G401 (cell line): ENCODE results near the gene RBM8A. TPM values are rescaled to one million over a fixed set of nuclear protein-coding genes. Genes with fewer than 3 reads are reported as not detected.
"Not testable (repeated sequence)": the region's sequence is repeated elsewhere in the genome, so short reads cannot be mapped to it uniquely, and the experiment has no call there.

ENCODE experiments used
- DNase-seq: peaks from one replicate; pipeline ENCODE4 v3.0.0-alpha.2; 2015; ENCODE audit warnings: low spot score
- in situ Hi-C: cut with HindIII; loops from 2 replicates; pipeline ENCODE4 v1.10.0; 2016; ENCODE audit warnings: low sequenced_read_pairs, mixed read lengths
- total RNA-seq: library from RNA; depleted of rRNA; stranded (reverse); fragments of >200 nt; shearing (Covaris generic); gene quantifications from 2 replicates; pipeline ENCODE4 v1.2.3, GENCODE V29; 2014

RBM8A gene
- total RNA-seq, 1 experiment from 2014 or later = 117 TPM

DNA sequence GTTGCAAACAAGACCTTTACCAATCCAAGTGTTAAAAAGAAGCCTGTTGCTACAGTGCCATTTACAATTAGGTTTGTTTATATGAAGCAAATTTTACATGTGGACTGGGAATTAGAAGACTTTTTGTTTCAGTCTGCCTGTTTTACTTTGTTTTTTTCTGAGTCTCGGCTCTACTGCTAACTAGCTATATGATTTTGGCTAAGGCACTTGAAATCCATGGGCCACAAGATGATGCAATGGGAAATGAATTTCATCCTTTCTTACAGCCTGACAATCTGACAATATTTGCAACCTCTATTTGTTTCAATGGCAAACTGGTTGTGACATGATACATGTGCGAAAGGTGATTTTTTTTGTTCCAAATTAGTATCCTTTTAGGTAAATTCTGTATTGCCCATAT is 5.0 kb downstream of the RBM8A start:
- no peak for DNase-seq
- in situ Hi-C loops = no loop called here

DNA sequence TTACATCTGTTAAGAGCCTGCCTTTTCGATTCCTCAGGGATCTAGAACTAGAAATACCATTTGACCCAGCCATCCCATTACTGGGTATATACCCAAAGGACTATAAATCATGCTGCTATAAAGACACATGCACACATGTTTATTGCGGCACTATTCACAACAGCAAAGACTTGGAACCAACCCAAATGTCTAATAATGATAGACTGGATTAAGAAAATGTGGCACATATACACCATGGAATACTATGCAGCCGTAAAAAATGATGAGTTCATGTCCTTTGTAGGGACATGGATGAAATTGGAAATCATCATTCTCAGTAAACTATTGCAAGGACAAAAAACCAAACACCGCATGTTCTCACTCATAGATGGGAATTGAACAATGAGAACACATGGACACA is 7.0 kb downstream of the RBM8A start:
- in situ Hi-C loops, DNase-seq: not testable (repeated sequence)

DNA sequence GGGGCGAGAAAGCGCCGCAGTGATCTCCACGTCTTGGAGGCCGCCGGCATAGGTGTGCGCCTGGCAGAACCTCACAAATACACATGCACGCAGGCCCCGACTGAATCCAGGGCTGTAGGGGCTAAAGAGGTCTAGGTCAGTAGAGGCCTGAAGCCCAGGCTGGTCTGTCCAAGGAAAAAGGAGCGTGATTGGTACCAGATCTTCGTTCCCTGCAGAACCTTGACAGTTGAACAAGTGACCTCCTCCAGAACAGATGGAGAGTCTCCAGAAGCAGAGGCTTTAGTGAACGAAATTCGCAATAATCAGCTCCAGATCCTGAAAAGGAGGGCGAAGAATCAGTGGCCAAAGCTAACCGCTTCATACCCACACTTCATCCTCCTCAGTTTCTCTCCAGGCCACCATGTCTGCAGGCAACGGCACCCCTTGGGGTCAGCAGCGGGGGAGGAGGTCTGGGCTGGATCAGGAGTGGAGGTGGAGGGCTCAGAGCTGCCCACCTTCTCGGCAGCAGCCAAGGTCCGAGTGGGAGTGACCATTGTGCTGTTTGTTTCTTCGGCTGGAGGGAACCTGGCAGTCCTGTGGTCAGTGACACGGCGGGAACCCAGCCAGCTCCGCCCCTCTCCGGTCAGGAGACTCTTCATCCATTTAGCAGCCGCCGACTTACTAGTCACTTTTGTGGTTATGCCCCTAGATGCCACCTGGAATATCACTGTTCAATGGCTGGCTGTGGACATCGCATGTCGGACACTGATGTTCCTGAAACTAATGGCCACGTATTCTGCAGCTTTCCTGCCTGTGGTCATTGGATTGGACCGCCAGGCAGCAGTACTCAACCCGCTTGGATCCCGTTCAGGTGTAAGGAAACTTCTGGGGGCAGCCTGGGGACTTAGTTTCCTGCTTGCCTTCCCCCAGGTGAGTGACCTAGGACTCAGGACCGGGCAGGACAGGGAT is 8.0 kb downstream of the RBM8A start:
- in situ Hi-C loops = no loop called here
- DNase-seq = peak; percentile 73

DNA sequence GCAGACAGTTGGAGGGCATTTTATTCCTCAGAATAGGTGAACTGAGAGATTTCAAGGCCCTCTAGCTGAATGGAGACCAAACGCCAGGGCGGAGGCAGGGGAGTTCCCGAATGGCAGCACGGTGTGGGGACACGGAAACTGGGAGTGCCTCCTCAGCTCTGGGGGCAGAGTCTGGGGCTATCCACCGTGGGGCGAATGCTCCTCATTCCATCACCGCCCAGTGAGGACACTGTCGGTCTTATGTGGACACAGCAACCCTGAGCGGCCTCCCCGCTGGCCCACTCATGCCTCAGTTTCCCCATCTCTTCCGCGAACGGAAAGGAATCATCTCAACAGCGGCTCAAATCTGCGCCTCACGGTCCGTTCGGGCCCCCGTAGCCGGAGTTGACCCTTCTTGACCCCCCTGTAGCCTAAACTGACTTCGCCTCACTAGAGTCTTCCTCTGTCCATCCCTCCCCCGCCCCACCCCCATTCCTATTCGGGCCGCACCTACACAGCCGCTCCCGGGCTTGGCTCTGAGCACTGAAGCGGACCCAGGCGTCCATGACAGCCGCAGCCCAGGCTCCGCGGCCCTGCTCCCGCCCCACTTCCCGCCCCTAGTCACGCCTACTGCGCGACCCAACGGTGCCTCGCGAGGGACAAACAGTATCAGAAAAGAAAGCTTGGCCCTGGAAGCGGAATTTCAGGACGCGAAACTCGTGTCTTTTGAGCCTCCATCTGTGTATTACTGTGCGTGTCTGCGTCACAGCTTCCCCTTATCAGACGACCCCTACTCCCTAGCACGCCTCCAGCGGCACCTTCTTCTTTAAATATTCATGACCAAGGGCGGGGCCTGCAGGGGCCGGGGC is 8.9 kb downstream of the RBM8A start, which contains the start of gene PEX11B:
Gene PEX11B, minus strand, starts transcription at position 574 of the 848 bp plus-strand sequence. Its CDS starts 29 bp downstream, at position 545.
- DNase-seq = peak; percentile 93
- in situ Hi-C loops = no loop called here

DNA sequence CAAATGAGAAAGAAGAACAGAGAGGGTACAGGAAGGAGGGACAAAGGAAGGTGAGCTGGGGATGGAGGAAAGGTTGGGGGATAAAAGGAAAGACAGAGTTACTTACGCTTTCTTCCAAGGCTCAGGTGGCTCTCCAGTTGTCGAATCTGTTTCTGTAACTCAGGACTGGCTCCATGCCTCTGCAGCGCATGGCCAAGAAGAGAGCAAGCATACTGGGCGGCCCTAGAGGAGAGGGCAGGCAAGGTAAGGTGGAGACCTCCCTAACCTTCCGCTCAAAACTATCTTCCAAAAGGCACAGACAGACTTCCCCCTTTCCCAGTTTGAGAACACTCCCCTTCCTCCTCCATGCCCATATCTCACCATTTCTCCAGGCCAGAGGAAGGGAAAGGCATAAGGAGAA is 9.7 kb downstream of the RBM8A start:
- DNase-seq = peak; percentile 19
- in situ Hi-C loops = no loop called here

DNA sequence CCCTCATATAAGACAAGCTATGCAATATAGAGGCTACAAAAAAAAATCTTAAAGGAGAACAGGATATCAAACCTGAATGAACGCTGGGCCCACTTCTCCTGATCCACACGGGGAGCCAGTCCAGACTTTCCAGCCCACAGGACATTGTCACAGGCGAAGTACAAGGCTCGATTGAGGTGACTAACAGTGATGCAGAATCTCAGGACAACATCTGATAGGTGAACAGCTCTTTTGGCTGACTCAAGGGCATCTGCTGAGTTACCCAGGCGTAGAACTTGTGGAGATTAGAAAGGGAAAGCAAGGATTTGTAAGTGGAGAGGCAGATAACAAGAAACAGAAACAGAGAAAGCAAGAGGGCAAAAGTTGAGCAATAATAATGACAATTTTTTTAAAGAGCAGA is 10.5 kb downstream of the RBM8A start:
- DNase-seq = no peak
- in situ Hi-C loops = no loop called here

DNA sequence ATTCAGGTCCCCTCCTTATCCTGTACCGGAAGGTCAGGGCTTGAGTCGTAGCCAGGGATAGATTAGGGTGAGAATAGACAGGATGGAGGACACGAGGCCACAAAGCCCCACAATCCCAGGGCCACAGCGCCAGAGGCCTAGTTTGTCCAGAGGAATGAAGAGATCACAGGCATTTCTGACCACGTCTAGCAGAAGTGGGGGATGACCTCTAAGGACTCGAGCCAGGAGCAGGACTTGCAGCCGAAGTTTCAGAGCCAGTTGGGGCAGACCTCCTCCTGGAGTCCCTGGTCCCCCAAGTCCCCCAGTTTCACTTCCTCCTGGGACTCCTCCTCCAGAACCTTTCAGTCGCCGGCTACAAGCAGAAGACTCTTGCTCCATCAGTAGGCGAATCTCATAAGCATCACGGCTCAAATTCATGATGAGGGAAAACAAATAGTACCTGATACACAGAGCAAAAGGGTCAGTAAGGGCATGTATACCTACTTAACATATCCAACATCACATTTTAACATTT is 15.1 kb downstream of the RBM8A start:
- in situ Hi-C loops = no loop called here
- no peak for DNase-seq

DNA sequence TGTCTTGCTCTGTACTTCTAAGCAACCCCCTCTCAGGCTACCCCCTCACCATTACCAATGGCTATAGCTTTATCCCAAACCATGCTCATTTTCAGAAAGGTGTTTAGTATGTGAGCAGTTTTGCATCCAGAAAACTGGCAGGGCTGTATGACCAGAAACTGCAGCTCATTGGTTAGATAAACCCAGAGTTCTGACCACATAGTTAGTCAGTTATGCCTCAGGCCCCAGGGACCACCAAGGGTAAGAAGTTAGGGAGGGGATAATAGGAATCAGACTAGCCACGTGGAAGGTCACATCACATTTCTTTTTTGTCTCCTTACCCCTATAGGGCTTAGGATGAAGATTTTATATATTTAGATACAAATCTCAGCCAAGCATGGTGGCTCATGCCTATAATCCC is 18.6 kb downstream of the RBM8A start:
- DNase-seq = no peak
- in situ Hi-C loops = no loop called here

DNA sequence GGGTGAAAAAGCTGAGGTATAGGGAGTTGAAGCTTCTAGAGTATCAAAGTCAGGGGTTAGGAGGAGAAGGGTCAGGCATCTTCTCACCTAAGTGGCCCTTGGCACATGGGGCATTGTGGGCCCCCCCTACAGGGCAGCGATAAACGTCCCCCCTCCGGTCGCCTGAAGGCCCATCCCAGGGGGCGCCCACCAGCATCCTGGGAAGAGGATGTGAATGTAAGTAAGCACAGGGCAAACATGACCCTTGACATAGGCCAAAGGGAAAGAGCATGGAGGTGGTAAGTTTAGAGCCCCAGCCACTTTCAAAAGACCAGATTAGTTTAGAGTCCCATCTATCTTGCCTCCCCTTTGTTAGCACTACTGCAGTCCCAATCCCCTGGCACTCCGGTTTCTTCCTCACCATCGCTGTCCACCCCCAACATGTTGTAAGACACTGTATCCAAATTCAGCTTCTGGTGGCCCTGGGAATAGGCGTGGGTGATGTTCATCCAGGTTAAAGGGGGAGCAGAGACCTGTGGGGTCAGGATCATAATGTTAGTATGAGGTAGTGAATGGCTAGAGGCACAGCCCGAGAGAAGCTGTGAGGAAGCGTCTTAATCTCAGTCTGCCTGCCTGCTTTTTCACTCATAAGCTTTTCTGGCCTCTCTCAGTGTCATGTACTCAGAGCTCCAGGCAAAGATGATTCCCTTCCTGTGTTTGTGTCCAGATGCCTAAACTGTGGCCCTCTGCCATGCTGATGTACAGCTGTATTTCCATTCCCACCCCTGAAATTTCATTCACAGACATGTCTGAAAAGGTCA is 20.1 kb downstream of the RBM8A start:
- no peak for DNase-seq
- in situ Hi-C loops = no loop called here

DNA sequence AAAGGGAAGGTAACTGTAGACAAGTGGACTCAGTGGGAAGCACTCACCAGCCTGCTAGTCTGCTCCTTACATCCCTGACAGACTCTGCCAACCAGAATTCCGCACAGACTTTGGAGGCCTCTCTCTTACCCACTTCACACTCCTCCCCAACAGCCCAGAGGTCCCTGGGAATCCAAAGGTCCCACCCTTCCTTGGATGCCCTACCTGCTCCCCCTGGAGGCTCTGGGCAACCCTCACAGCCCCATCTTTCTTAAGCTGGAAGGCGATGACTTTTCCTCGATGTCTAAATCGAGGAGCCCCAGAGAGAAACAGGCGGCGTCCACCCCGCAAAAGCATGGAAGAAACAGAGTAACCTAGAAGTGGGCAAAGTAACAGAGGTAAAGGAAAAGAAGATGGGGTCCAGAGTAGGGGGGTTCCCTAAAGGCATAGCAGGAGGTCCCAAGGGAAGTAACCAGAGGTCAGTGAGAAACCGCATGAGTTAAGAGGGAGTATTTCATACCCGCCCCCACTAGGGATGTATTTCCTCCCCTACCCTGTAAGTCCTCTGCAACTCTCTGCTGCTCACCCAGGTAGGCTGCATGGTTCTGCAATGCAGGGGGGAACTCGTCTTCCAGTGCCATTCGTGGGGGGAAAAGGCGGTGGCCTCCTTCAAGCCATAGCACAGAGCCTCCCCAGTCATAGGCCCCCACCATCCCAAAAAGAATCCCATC is 25.8 kb downstream of the RBM8A start:
- in situ Hi-C loops = no loop called here
- DNase-seq = no peak

DNA sequence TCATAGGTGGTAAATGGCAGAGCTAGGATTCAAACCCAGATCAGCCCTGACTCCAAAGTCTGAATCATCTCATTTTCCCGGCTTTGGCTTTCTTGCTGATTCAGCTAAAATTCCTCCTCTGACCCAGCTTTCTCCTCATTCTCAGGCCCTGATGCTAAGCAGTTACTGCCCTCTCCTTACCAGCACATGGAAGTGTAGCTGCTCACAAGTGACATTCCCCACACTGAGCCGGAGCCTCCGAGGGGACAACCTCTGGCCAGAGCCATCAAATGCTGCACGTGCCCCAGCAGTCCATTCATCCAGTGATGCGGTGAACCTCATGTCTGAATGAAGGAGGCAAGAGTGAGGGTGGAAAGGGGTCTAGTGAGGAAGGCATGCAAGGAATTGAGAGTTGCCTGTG is 28.5 kb downstream of the RBM8A start:
- in situ Hi-C loops = no loop called here
- DNase-seq = no peak

DNA sequence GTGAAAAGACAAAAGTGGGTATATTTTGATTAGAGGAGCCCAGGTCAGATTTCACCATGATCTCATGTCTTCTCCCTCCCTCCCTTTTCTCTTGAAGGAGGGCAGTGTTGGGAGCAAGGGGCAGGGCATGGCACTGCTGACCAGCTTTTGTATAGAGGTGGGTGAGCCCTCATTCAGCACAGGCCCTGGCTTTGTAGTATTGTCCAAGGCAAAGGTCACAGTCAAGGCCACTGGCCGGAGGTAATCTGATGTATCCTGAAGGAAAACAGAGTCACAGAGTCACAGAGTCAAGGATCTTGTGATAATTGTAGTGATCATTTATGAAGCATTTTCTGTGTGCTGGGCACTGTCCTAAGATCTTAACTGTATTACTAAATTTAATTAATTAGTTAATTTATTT is 29.3 kb downstream of the RBM8A start:
- in situ Hi-C loops = no loop called here
- DNase-seq = no peak

DNA sequence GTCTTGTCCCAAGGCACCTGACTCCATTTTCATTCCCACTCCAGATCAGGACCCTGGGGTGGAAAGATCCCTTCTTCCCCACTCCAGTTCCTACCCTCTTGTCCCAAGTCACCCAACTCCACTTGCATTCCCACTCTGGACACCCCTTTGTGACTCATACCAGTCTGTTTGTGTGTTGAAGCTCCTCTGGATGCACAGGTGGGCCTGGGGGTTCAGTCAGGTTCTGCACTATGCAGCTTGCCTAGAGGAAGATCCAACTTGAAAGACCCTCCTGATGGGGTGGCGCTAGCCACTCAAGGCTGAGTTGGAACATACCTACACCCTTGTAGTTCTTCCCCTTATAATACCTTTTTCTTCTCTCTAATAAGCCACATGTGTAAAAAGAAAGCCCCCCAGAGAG is 31.8 kb downstream of the RBM8A start:
- in situ Hi-C loops = no loop called here
- no peak for DNase-seq

DNA sequence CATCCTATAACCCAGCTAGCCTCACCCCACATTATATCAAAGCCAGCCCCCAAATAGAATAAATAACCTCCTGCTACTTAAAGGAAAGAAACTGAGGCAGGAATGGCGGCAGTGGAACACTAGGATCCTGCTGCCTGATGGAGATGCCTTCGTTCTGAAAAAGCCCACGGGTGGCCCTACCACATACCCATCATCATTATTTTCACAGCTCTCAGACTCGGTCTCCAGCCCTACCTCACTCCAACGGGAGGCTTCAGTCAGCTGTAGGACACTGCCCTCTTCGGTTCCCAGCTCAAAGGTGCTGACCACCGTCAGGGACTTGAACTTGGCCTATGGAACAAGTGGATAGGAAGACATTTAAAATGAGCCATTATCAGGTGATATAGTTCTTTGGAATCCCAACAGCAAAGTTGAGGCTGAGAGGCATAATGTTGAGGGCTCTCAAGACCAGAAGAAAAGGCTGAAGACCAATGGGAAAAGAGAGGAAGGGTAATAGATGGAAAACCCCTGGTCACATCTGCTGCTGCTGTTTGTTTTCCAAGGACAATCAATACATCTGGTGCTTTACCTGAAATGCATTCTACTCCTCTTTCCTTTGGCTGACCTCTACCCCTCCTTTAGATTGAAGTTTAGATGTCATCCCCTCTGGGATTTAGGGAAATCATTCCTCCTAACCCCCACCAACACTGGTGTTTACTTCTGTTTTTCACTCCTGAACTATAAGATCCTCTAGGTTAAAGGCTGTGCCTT is 33.8 kb downstream of the RBM8A start:
- in situ Hi-C loops = no loop called here
- no peak for DNase-seq

DNA sequence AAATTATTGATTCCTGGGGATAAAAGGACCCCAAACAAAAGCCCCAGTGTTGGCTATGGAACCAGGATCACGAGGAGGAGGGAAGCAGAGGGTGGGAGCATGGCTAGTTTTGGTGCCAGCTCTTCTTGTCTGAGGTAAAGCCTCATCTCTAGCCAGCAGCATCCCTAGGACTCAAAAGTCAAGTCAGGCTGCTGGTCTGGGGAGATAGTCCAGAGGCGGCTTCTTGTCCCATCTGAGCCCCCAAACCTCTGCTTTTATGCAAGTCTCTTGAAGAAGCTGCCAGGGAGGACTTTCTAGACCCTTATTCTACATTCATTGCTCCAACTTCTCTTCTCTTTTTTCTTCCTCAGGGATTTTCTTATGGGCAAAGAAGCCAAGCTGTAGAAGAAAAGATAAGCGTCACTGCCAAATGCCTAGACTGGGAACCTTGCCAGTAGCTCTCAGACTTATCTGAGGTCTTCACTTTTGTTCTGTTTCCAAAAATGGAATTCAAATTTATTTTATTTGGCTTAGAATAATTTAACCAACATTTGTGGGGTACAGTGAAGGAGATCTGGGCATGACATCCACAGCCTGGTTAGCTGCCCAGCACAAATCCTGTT is 34.7 kb downstream of the RBM8A start:
- peak; percentile 45 for DNase-seq
- in situ Hi-C loops = no loop called here

DNA sequence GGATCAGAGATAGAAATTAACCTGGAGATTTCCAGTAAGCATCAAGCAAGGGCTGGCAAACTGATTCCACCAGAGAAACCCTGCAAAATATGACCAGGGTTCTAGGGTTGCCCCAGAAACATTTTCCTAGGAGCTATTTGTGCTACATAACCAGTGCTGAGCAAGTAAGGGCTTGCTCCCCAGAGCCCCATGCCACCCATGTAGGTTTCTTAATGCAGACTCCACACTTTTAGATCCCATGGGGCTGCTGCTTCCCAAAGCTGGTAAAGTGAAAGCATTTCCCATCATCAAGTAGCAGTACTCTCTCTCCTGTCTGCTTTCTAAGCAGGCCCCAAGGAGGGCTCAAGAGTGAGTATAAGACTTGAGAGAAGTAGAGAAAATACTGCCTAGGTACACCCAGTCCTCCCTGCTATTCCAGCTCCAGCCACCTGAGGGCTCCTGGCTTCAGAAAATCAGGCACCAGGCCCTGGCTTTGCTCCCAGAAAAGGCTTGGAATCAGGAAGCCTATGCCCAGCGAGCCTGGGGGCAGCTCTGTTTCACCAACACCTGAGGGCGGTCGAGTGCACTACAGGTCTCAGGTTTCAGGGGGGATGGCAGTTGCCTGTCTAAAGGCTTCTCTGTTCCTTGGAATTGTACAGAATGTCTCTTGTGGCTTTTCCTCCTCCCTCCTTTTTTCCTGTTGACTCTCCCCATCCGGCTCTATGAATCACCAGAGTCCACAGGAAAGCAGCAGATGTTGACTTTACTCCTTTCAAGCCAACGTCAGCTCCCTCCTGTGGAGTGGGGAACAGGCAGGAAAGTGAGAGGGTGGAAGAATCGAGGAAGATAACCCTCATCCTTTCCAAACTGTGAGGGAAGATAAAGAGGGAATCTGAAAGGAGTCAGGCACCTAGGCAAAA is 35.4 kb downstream of the RBM8A start:
- peak; percentile 97 for DNase-seq
- in situ Hi-C loops = no loop called here

DNA sequence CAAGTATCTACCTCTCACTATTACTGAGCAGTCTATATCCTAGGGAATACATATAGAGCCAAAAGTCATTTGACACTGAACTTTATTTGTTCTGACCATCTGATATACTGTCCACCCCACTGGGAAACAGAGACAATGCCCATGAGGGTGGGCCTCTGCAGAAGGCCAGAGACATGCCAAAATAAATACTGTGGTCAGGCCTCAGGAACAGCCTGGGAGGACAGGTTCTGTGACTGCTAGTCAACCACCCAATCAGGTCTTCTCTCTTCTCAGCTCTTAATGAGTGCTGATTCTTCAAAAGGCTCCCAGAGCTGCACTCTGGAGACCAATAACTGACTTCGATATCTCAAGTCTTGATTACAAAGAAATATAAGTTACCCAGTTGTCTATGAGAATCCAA is 36.1 kb downstream of the RBM8A start:
- in situ Hi-C loops = no loop called here
- DNase-seq = no peak
